HG02840 (cell line): ENCODE data around the gene SRC.

Source experiments
- ATAC-seq: cut with Tn5 transposase; IDR thresholded peaks from one replicate; pipeline ENCODE4 v1.9.1; 2021; ENCODE audit warnings: mild to moderate bottlenecking, moderate library complexity, moderate number of reproducible peaks; ENCODE audit not compliant: unreplicated experiment, low FRiP score

SRC gene

DNA sequence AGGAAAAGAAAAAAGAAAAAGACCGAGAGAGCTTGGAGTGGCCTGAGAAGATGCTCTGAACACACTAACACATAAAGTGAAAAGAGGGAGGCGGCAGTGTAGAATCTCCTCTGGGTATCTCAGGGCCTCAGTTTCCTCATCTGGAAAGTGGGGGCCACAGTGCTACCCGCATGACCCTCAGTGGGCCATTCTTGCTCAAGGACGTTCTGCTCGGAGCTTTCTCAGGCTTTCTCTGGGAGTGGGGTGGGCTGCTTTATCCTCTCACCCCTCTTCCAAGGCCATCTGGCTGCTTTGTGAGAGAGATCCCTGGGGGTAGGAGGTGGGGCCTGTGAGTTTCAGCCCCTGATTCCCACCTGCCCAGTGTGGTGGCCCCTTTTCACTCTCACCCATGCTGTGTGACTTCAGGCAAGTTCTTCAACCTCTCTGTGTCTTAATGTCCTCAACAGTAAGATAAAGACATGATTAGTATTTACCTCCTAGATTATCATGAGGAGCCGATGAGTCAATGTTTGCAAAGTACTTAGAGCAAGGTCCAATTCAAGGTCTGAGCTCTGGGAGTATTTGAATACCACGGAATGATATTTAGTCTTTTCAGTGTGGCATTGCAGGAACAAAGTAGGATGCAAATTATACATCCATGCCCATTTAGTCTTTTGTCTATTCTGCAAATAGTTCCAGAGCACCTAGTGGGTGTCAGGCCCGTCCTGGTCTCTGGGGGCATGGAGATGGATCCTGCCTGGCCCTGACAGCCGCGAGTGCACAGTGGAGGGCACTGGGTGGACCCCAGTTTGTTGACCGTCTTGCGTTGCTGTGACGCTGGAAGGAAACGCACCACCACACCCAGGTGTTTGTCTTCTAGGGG, 34.3 kb downstream of the SRC start:
- no peak for ATAC-seq

DNA sequence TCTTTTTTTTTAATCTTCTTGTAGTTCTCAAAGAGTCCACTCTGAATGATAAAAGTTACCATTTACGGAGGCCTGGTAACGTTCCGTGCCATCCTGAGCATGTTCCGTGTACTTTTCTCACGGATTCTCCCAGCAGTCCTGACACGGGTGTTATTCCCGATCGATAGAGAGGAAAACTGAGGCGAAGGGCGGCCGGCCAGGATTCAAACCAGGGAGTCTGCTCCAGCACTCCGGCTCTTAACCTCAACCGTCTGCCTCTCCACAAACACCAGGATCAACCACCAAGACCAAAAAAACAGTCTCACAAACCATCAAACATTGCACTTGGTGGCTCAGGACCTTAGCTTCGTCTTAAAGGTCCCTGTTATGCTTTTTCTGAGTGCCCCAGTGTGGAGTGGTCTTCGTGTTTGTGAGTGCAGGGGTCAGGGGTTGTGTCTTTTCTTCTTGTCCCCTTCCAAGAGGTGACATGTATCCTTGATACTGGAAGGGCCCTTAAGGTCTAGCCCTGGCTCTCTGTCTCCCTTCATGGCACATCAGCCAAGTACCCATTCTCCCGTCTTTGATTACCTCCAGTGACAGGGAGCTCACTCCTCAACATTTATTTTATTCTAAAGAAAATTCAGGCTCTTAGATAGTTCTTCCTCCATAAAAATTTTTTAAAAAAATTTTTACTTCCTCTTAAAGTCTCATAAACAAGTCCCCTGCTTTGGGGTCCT, 35.1 kb downstream of the SRC start:
- no peak for ATAC-seq

DNA sequence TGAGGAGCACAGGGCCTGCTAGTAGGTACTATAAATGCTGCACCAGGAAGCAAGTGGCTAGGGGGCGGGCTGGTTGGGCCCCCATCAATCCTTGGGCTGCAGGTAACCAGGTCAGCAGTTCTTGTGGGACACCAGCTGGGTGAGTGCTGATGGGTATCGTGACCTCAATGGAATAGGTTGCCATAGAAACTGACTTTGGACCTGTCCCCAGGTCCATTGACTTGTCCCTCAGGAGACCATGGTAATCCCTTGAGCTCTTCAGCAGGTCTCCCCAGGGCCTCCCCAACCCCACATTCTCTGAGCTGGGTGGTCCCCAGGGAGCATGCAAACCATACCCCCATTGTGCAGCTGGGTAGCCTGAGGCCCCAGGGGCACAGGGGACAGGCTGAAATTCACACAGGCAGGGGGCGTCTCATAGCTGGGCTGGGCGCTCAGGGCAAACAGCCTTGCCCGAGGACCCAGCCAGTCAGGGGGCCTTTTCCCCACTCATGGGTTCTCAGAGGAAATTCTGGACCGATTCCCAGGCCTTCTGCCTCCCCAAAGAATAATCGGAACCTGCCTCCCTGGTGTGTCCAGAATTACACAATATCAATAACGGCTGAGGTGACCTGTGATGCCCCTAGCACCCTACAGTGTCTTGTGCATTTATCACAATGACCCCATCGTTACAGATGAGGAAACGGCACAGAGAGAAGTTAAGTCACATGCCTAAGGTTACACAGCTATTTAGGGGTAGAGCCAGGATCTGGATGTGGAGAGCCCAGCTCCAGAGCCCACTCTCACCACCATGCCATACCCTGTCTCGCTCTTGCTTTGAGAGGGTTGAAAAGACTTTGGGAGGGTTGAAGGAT, 35.9 kb downstream of the SRC start:
- no peak for ATAC-seq

DNA sequence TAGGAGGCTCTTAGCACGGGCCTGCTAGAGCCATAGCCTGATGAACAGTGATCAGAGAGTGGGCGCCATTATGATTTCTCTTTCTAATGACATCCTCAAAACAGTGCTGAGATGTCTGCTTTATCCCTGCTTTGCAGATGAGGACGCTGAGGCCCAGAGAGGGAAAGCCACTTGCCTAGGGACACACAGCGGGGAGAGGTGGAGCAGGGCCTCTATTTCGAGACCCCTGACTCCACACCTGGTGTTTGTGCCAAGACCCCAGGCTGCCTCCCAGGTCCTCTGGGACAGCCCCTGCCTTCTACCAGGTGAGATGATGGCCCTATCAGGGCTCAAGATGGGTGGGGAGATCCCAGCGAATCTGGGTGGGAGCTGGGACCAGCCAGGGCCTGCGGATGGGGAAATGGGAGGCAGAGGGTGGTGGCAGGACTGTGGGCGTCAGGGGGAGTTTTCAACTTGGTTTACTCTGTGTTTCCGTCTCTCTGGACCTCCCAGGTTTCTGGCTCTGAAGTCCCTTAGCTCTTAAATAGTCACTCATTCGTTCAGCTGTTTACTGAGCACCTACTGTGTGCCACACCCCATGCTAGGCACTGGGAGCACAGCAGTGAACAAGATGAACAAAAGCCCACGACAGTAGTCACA, 36.7 kb downstream of the SRC start:
- no peak for ATAC-seq

DNA sequence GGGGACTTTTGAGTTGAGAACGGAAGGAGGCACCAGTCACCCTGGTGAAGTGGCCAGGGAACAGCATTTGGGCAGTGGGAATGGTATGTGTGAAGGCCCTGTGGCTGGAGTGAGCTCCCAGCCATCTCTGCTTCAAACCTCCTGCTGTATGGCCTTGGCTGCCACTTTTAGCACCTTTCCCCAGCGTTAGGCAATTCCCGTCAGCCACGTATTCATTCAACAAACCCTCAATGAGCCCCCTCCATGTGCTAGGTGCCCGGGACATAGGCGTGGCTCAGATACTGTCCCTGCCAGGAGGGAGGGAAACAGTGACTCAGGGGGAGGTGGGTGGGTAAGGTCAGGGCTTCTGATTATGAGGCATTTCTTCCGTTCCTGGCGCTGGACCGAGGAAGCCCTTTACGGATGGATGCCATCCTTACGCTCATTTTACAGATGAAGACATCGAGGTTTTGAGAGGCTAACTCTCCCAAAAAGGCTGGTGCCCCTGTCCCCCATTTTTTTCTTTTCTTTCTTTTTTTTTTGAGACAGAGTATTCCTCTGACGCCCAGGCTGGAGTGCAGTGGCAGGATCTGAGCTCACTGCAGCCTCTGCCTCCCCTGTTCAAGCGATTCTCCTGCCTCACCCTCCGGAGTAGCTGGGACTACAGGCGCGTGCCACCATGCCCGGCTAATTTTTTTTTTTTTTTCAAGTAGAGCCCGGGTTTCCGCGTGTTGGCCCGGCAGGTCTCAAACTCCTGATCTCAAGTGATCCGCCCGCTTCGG, 37.5 kb downstream of the SRC start:
- no peak for ATAC-seq

DNA sequence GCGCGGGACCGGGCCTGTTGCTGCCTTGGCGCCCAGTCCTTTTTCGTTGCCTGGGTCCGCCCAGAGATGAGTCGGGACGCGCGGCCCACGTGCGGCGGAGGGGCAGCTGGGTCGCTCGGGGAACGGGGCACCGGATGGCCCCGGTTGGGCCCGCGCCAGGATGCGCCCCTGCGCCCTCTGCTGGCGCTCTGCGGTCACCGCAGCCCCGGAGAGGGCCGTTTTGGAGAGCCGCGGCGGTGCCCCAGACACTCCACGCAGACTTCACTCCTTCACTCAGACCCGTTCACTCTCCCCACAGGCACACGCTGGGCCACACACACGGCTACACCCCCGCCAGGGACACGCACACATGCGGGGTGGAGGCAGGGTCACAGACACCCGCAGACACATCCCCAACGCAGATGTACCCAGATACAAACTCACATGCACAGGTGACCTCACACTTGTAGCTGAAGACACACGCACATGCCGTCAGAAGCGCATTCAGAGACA, 38.8 kb downstream of the SRC start:
- ATAC-seq = no peak

DNA sequence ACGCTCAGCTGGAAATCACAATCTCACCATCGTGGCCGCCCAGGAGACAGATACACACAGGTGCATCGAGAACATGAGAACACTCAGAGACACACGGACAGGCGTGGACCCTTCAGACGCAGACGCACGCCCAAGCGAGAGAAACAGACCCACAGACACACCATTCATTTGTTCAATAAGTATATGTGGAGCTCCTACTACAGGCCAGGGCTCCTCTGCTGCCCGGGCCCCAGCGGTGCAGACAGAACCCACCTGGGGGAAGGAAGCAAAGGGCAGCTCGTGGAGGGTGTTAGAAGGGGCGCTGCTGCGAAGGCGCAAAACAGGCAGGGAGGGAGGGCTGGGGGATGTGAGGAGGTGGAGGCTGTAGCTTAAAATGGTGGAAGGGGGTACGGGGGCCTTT, 39.2 kb downstream of the SRC start:
- no peak for ATAC-seq

DNA sequence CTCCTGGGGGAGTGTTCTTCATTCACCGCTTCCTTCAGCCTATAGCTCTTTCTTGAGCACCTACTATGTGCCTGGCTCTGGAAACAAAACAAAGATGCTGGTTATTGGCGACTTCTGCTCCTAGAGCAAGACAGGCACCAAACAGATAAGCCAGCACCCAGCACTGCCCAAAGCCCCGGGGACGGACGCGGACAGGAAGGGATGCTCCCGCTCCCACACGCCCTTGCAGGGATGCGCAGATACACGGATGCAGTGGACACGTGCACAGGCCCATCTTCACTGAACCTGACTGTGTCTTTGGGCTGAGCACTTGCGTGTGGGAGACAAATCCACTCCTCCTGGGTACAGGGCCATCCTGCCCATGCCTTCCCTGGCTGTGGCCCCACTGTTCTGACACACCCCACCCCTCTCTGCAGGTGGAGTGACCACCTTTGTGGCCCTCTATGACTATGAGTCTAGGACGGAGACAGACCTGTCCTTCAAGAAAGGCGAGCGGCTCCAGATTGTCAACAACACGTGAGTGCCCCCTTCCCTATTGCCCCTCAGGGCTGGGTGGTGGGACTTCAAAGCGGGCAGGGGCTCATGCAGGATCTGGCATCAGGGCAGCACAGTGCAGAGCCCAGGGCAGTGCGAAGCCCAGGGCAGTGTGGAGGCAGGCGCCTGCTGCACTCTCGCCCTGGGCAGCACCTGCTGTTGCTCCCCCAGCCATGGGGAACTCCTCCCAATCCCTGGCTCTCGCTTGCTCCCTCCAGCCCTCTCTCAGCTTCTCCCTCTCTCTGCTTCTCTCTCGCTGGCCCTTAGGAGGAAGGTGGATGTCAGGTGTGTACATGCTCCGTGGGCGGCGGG, 39.9 kb downstream of the SRC start:
- no peak for ATAC-seq

DNA sequence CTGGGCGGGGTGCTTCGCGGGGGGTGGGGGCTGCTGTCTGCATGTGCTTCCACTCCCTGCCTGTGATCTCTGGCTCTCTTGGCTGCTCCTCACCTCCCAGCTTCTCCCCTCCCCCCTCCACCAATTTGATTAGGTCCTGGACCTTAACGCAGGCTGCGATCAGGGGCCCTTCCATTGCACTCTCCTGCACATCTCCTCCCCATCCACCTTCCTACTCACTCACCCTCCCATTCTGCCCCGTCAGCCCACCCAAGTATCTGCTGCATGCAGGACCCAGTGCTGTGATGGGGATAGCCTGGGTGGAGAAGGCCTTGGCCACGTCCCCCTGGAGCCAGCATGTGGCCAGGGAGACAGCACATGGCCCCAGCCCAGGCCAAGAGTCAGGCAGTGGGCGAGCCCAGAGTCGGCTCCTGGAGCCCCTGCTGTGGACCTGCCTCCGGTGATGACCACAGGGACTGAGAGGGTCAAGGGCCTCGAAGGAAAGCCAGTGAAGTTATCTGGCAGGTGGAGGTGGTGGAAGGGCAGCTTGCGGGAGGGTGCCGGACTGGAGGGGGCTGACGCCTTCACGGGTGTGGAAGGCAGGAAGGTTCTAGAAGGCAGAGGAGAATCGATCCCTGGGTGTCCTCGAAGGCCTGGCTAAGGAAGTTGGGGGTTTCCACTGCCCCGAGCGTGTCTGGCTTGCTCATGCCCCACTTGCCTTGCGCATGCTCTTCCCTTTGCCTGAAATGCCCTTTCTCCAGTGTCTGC, 40.7 kb downstream of the SRC start:
- ATAC-seq = no peak

DNA sequence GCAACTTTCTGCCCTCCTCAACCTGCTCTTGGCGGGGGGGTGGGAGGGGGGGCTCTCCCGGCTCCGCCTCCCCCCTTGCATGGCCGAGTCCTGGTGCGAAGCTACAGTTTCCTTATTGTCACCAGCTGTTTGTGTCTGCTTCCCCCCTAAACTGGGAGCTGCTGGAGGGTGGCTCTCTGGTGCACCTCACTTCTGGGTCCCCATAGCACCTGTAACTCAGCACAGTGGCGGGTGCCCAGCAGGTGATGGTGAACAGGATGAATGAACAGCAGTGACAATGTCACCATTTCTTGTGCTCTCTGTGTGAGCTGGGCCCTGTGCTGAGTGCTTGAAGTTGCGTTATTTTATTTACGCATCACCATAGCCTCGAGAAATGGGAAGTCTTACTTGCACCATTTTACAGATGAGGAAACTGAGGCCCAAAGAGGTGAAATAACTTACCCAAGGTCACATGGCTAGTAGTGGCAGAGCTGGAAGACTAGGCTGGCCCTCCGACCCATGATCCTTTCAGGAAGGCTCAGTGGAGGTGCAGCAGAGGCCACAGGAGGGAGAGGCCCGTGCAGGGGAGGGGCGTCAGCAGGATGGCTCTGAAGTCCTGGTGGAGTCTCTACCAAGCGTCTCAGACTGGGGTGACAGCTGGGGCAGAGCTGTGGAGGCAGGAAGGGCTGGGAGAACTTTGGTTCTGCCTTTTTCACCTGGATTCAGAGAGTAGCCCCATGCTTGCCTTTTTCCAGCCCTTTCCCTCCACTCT, 41.8 kb downstream of the SRC start:
- no peak for ATAC-seq

DNA sequence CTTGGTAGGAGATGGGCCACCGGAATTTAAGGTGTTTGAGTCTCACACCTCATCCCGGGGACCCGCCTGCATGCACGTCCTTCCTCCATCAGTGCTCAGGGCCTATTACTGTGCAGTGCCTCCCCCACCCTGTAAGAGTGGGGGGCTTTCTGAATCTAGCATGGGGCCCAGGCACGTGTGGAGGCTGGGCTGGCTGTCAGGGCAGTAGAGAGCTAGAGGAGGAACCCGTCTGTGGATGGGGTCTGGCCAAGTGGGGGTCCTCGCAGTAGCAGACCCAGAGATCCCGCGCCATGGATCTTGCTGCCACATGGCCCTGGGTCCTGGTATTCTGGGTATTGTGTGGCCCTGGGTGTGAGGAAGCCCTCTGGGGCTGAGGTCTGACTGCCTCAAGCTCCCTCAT, 42.9 kb downstream of the SRC start:
- ATAC-seq = no peak

DNA sequence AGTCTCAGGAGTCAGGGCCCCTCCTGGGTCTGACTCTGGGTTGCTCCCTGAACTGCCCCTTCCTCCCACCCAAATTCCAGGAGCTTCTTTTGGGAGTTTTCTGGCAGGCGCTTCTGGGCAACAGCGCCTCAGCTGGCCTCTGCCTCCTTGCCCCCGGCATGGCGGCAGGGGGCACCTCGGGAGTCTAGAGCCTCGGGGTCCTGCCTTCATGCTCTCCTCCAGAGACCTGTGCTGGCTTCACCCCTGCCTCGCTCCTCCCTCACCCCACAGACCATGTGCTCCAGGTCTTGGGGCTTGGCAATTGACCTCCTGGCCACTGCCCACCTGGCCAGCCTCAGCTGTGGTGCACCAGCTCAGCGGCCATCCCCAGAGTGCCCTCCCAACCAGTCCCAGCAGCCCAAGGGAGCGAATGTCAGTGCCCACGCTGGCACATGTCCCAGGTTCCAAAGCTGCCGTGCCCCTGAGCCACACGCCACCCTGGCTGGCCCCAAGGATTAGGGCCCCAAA, 43.4 kb downstream of the SRC start:
- no peak for ATAC-seq

DNA sequence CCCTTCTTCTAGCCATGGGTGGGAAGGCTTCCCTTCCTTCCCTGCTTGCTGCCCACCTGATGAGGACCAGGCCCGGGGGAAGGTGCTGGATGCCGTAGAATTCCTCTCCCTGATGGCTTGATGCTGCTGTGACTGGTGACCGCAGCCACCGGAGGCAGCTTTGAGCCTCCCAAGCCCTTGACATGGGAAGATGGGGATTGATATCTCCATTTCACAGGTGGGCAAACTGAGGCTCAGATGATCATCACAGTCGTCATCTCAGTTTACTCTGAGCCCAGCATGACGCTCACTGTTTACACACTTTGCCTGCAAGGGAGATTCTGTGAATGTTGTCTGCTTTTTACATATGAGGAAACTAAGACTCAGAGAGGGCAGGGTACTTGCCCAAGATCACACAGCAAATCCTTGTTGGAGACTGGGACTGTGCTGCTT, 43.9 kb downstream of the SRC start:
- no peak for ATAC-seq

DNA sequence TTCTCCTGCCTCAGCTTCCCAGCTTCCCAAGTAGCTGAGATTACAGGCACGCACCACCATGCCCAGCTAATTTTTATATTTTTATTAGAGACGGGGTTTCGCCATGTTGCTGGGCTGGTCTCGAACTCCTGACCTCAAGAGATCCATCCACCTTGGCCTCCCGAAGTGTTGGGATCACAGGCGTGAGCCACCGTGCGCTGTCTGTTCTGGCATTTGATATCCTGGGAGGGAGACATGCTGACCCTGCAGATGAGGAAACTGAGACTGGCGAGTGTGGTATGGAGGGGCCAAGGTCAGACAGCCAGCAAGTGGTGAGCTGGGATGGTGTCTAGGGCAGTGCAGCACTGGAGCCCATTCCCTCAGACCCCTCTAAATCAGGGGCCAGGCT, 44.6 kb downstream of the SRC start:
- no peak for ATAC-seq

DNA sequence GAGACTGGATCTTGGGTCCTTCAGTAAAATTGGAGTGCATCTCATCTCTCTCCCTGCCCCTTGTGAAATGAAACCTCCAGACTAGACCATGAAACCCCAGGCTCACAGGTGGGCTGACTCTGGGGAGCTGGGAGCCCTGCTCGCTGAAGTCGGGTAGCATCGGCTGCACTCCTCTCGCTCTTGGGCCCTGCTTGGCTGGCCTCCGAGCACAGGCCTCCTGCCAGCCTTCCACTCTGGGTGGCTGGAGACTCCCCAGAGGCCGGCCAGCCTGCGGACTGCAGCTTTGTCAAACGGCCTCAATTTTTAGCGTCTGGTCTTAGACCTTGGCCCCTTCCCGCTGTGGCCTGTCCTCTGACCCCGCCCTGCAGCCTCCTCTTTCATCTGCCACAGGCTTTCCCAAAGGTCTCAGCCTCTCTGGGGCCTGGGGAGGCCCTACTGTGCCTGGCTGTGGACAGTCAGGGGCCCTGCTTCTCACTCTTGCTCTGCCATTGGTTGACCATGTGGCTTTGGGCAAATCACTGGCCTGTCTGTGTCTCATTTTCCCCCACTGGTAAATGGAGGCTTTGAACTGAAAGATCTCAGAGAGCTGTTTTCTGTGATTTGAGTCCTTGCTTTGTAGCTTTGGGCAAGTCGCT, 45.1 kb downstream of the SRC start:
- ATAC-seq = no peak

DNA sequence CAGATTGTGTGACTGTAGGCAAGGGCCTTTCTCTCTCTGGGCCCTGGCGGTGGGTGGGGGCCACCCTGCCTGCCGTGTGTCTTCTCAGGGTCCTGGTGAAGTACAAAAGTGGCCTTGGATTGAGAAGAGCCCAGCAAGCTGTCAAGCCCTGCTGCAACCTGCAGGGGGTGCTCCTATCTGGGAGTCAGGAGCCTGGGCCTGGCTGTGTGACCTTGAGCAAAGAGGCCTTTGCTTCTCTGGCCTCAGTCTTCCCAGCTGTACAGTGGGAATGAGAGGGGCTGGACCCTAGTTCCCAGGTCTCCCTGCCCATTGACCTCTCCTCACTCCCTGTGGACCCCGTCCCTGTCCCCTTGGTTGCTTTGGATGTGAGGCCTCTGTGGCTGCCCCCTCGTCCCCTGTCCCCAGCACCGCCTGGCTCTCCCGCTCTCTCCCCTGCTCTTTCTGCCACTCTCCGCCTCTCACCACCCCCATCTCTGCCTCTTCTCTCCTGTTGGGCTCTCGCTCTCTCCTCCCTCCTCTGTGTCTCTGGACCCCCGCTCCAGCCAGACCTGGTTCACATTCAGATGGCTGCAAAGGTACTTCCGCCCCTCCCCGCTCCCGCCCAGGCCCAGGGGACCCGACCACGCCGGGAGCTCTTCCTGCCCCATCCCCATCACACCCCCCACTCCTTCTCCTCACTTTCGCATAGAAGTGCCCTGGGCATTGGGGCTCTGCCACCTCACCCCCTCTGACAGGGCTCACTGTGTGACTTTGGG, 46.7 kb downstream of the SRC start:
- ATAC-seq = no peak
